IMR-90 (cell line): ENCODE data around the gene ANKRD30A. TPM values are rescaled to one million over a fixed set of nuclear protein-coding genes. Genes with fewer than 3 reads are reported as not detected.

Experiments used
- ATAC-seq: fragments of 200-7000 bp; cut with Tn5 transposase; 2 replicates; pipeline ENCODE4 v1.9.1; 2020; ENCODE audit warnings: low read depth, mild to moderate bottlenecking, moderate library complexity
- BruUV-seq: library from RNA; stranded (reverse); fragments of 400-500 nt; replicated peaks from 2 replicates; lab custom pipeline; 2021; lab: Mats Ljungman, UMichigan
- CTCF ChIA-PET: fragments of 300-600 bp; formaldehyde crosslinking; extraction: SDS; loops from one replicate; lab custom pipeline; 2021; ENCODE audit warnings: antibody characterized with exemption; lab: Yijun Ruan, JAX
- POLR2A ChIA-PET: fragments of 300-600 bp; sonication (Branson Sonifier 250); formaldehyde crosslinking; loops from one replicate; lab custom pipeline; 2022; ENCODE audit warnings: antibody characterized with exemption; ENCODE audit not compliant: unreplicated experiment; lab: Charles Lee
- DNase-seq: peaks from one replicate; pipeline ENCODE4 v3.0.0; 2013
- H2AFZ ChIP-seq: replicated peaks from 2 replicates; pipeline ENCODE3; 2013; ENCODE audit warnings: low read length, mild to moderate bottlenecking; ENCODE audit not compliant: poor library complexity
- H2AK5ac ChIP-seq: 2 replicates; pipeline ENCODE4 v1.6.1; 2013; ENCODE audit warnings: low read depth, low read length, inconsistent platforms
- H2AK9ac ChIP-seq: replicated peaks from 2 replicates; pipeline ENCODE3; 2013; ENCODE audit warnings: mild to moderate bottlenecking, low read depth, low read length, moderate library complexity; ENCODE audit not compliant: poor library complexity
- H2BK120ac ChIP-seq: 2 replicates; pipeline ENCODE4 v1.6.1; 2013; ENCODE audit warnings: low read depth, low read length, inconsistent platforms
- H2BK15ac ChIP-seq: 3 replicates; pipeline ENCODE4 v1.6.1; 2013; ENCODE audit warnings: low read depth, low read length, inconsistent platforms
- H2BK20ac ChIP-seq: 2 replicates; pipeline ENCODE4 v1.6.1; 2013; ENCODE audit warnings: low read depth, mild to moderate bottlenecking, inconsistent platforms, low read length, moderate library complexity
- H2BK5ac ChIP-seq: 2 replicates; pipeline ENCODE4 v1.6.1; 2013; ENCODE audit warnings: mild to moderate bottlenecking, low read depth, low read length, inconsistent platforms; ENCODE audit not compliant: poor library complexity, severe bottlenecking
- H3K14ac ChIP-seq: replicated peaks from 2 replicates; pipeline ENCODE4 v1.6.1; 2013; ENCODE audit warnings: low read depth, low read length, inconsistent platforms
- H3K18ac ChIP-seq: 2 replicates; pipeline ENCODE4 v1.6.1; 2013; ENCODE audit warnings: low read depth, low read length, control low read depth
- H3K23ac ChIP-seq: 2 replicates; pipeline ENCODE4 v1.6.1; 2013; ENCODE audit warnings: low read depth, low read length, inconsistent platforms
- H3K27ac ChIP-seq: 2 replicates; pipeline ENCODE4 v1.5.1; 2013; ENCODE audit warnings: mild to moderate bottlenecking, control low read depth, low read length; ENCODE audit not compliant: insufficient read depth
- H3K27me3 ChIP-seq: 2 replicates; pipeline ENCODE4 v1.6.1; 2013; ENCODE audit warnings: low read length; ENCODE audit not compliant: control insufficient read depth, insufficient read depth
- H3K36me3 ChIP-seq: 2 replicates; pipeline ENCODE4 v1.6.1; 2013; ENCODE audit warnings: low read length, mixed read lengths; ENCODE audit not compliant: control insufficient read depth, insufficient read depth
- H3K4ac ChIP-seq: 2 replicates; pipeline ENCODE4 v1.6.1; 2013; ENCODE audit warnings: low read depth, low read length, inconsistent platforms
- H3K4me1 ChIP-seq: 2 replicates; pipeline ENCODE4 v1.6.1; 2013; ENCODE audit warnings: low read length, mixed read lengths; ENCODE audit not compliant: control insufficient read depth, insufficient read depth
- H3K4me2 ChIP-seq: 2 replicates; pipeline ENCODE4 v1.6.1; 2013; ENCODE audit warnings: low read depth, mild to moderate bottlenecking, control low read depth, low read length, moderate library complexity
- H3K4me3 ChIP-seq: 2 replicates; pipeline ENCODE4 v1.5.1; 2013; ENCODE audit warnings: low read depth, mild to moderate bottlenecking, control low read depth, low read length, moderate library complexity; ENCODE audit not compliant: insufficient read depth
- H3K56ac ChIP-seq: 2 replicates; pipeline ENCODE4 v1.6.1; 2013; ENCODE audit warnings: low read length, inconsistent platforms; ENCODE audit not compliant: insufficient read depth; ENCODE audit errors: extremely low read depth
- H3K79me1 ChIP-seq, 2 experiments: 2 replicates each; pipeline ENCODE4 v1.6.1; 2013; ENCODE audit warnings: low read length in 2 of 2, inconsistent platforms in 1 of 2, low read depth in 1 of 2
- H3K9ac ChIP-seq: 2 replicates; pipeline ENCODE4 v1.6.1; 2013; ENCODE audit warnings: low read depth, low read length, control low read depth
- H3K9me1 ChIP-seq: 2 replicates; pipeline ENCODE4 v1.6.1; 2013; ENCODE audit warnings: low read length, inconsistent platforms; ENCODE audit not compliant: insufficient read depth
- H3K9me3 ChIP-seq: 2 replicates; pipeline ENCODE4 v1.6.1; 2013; ENCODE audit warnings: low read length; ENCODE audit not compliant: control insufficient read depth, insufficient read depth
- H4K20me1 ChIP-seq: 2 replicates; pipeline ENCODE4 v1.6.1; 2013; ENCODE audit warnings: low read length, inconsistent platforms; ENCODE audit not compliant: insufficient read depth
- H4K5ac ChIP-seq: 2 replicates; pipeline ENCODE4 v1.6.1; 2013; ENCODE audit warnings: mild to moderate bottlenecking, low read depth, low read length, control low read depth
- H4K8ac ChIP-seq, 2 experiments: 2 replicates each; pipeline ENCODE4 v1.6.1; 2013; ENCODE audit warnings: low read depth in 2 of 2, low read length in 2 of 2, control low read depth in 1 of 2, inconsistent platforms in 1 of 2
- H4K91ac ChIP-seq: 2 replicates; pipeline ENCODE4 v1.6.1; 2013; ENCODE audit warnings: low read depth, low read length, inconsistent platforms; ENCODE audit not compliant: insufficient read depth
- CHD1 ChIP-seq: IDR thresholded peaks from 2 replicates; pipeline ENCODE4 v1.6.1; 2012; ENCODE audit warnings: low read depth, low read length, improper control_type of control experiment
- WGBS, 2 experiments: methylation state at CpG; one replicate each; pipeline versions ENCODE4 v1.1.5 to v1.1.7; 2013; ENCODE audit warnings: missing lambda C conversion rate in 2 of 2; ENCODE audit not compliant: insufficient read length in 1 of 2; ENCODE audit errors: extremely low coverage in 2 of 2; 5-methylcytosine and 5-hydroxymethylcytosine counted together
- dilution Hi-C: fragments of 300-500 bp; cut with HindIII; formaldehyde crosslinking; loops from one replicate; pipeline ENCODE4 v1.14.3; 2018; ENCODE audit warnings: low sequenced_read_pairs; ENCODE audit not compliant: unreplicated experiment
- in situ Hi-C: fragments of 300-500 bp; cut with MboI; formaldehyde crosslinking; loops from 3 replicates; pipeline ENCODE4 v1.14.3; 2019; ENCODE audit warnings: low sequenced_read_pairs, inconsistent platforms, mixed read lengths
- intact Hi-C: fragments of 100-400 bp; cut with micrococcal nuclease; formaldehyde crosslinking; loops from 2 replicates; pipeline ENCODE4 v1.10.0; 2022
- polyA plus RNA-seq, 3 experiments: library from polyadenylated mRNA; depleted of rRNA; stranded (reverse); fragments of >200 nt; gene quantifications; 2 replicates each; pipeline ENCODE4 v1.2.3, GENCODE V29; 2012; ENCODE audit warnings: low replicate concordance in 1 of 3
- total RNA-seq: library from RNA; depleted of rRNA; stranded (reverse); fragments of >200 nt; gene quantifications from 2 replicates; pipeline ENCODE4 v1.2.3, GENCODE V29; 2012

ANKRD30A gene
- total and polyA plus RNA-seq, 2 of the 4 experiments (the other 2 are of a cell fraction) = not detected

GRCh38 chr10:37240223-37240622 lies 114.8 kb downstream of the ANKRD30A start:
- Histone ChIP-seq H4K5ac (no peak overlapping the region), H3K9me3 (peaks cover 5% of the 10 kb centered on the region), H3K4me3 (no peak overlapping the region), H2BK15ac (no peak overlapping the region), H3K27me3 (no peaks in the 10 kb centered on the region), H3K23ac (no peak overlapping the region), H3K4me1 (no peaks in the 10 kb centered on the region), H4K91ac (no peak overlapping the region), H2BK20ac (no peak overlapping the region), H3K9ac (no peak overlapping the region), H3K79me1 (no peaks in the 10 kb centered on the region), H2AK5ac (no peak overlapping the region), H3K4me2 (no peak overlapping the region), H3K9me1 (no peaks in the 10 kb centered on the region), H2AFZ (no peak overlapping the region), H3K18ac (no peak overlapping the region), H3K56ac (no peak overlapping the region), H2AK9ac (no peak overlapping the region), H3K14ac (no peak overlapping the region), H4K8ac (no peak overlapping the region), H3K4ac (no peak overlapping the region), H2BK120ac (no peak overlapping the region), H3K27ac (no peak overlapping the region), H4K20me1 (no peaks in the 10 kb centered on the region), H2BK5ac (no peak overlapping the region), H3K36me3 (no peaks in the 10 kb centered on the region)
- POLR2A ChIA-PET = no interaction called here
- no peak for DNase-seq
- intact Hi-C loops = no loop called here
- in situ Hi-C loops = no loop called here
- ATAC-seq = no peak
- no TSS peak for BruUV-seq
- WGBS, 2 experiments = no CpG with 5 or more reads among the region's 2 CpGs
- no peak for TF ChIP-seq CHD1
- dilution Hi-C loops = no loop called here
- CTCF ChIA-PET = no interaction called here
